K562 (cell line): ENCODE results near the gene VPREB3.

Experiments used
- CBX3 ChIP-seq, 2 experiments: IDR thresholded peaks; 1 replicate in 1 of 2; 2 replicates in 1 of 2; pipeline ENCODE4 v1.6.1; 2012; ENCODE audit warnings: inconsistent platforms in 2 of 2, low read length in 2 of 2, borderline replicate concordance in 1 of 2, control low read depth in 1 of 2
- EP300 ChIP-seq: IDR thresholded peaks from 2 replicates; pipeline ENCODE4 v1.6.1; 2012; ENCODE audit warnings: low read length, improper control_type of control experiment
- GATA2 ChIP-seq: sonication (generic); formaldehyde crosslinking; IDR thresholded peaks from 2 replicates; pipeline ENCODE4 v1.4.0; 2020; ENCODE audit warnings: mild to moderate bottlenecking, missing genetic modification reagents
- MAZ ChIP-seq, 2 experiments: fragments of 450-650 bp in 1 of 2; sonication (generic) in 1 of 2; formaldehyde crosslinking; IDR thresholded peaks in 1 of 2; conservative IDR thresholded peaks in 1 of 2; 2 replicates each; pipeline versions ENCODE4 v1.4.0 to v1.5.0; 2020; ENCODE audit warnings: mild to moderate bottlenecking in 1 of 2, missing genetic modification reagents in 1 of 2
- PKNOX1 ChIP-seq: fragments of 450-650 bp; IDR thresholded peaks from 2 replicates; pipeline ENCODE4 v1.6.1; 2016
- POLR2A ChIP-seq: fragments of 450-650 bp; conservative IDR thresholded peaks from 2 replicates; pipeline ENCODE4 v1.6.1; 2016
- TF ChIP-seq, protein P1 (sequence below): fragments of 450-650 bp; IDR thresholded peaks from 2 replicates; pipeline ENCODE4 v1.6.1; 2016; ENCODE audit warnings: low read depth, mild to moderate bottlenecking, moderate library complexity

DNA sequence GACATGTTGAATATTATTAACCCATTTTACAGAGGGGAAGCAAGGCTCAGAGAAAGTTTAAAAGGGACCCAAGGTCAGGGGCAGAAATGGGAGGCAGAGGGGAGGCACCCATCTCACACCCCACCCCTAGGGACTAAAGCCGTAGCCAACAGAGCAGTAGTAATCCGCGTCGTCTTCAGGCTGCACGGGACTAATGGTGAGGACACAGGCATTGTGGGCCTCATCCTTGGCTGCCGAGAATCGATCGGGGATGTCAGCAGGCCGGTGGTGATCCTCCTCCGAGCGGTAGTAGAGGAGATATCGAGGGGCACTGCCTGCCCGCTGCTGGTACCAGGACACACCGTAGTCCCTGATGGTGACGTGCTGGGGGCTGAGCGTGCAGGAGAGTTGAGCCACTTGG lies 1.5 kb downstream of the VPREB3 start:
- TF ChIP-seq GATA2 (no peak), POLR2A (no peak), MAZ (CRISPR knock-in tag; conservative IDR thresholded peaks at IDR 0.05 in 1 of 2, IDR thresholded peaks at IDR 0.05 in 1 of 2) (no peak), CBX3 (IDR thresholded peaks at IDR 0.05; ENCODE audit: borderline replicate concordance in 1 of 2, low read length in 2 of 2) (no peak), PKNOX1 (no peak), EP300 (no peak)
- TF ChIP-seq, protein P1, sequence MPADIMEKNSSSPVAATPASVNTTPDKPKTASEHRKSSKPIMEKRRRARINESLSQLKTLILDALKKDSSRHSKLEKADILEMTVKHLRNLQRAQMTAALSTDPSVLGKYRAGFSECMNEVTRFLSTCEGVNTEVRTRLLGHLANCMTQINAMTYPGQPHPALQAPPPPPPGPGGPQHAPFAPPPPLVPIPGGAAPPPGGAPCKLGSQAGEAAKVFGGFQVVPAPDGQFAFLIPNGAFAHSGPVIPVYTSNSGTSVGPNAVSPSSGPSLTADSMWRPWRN: no peak
